ENCODE measurements around the gene ITPR1.

The ITPR1 gene

GRCh38 chr3:4641863-4642563 lies 148.9 kb downstream of the ITPR1 start:
- H3K9me3 ChIP-seq (ENCODE audit: insufficient read depth, low read depth, low read length) = no peaks in the 10 kb centered on the region
- no peak overlapping the region for H3K27ac ChIP-seq (ENCODE audit: low read depth, low read length)
- no peaks in the 10 kb centered on the region for H3K36me3 ChIP-seq (ENCODE audit: insufficient read depth, low read length)
- no peak overlapping the region for H3K9ac ChIP-seq (ENCODE audit: low read depth, low read length)
- H3K27me3 ChIP-seq (ENCODE audit: insufficient read depth, low read length) = no peaks in the 10 kb centered on the region
- H3K4me3 ChIP-seq (ENCODE audit: low read length) = no peak overlapping the region
- no peaks in the 10 kb centered on the region for H3K4me1 ChIP-seq (ENCODE audit: insufficient read depth, low read length)
- 95% methylated on average over 9 of the region's 9 CpGs for WGBS

- H3K9me3 ChIP-seq (ENCODE audit: insufficient read depth, low read depth, low read length) = no peaks in the 10 kb centered on the region
- H3K9ac ChIP-seq (ENCODE audit: low read depth, low read length) = no peak overlapping the region
- WGBS = 96% methylated on average over 8 of the region's 8 CpGs
- H3K27ac ChIP-seq (ENCODE audit: low read depth, low read length) = no peak overlapping the region
- no peaks in the 10 kb centered on the region for H3K27me3 ChIP-seq (ENCODE audit: insufficient read depth, low read length)
- H3K4me3 ChIP-seq (ENCODE audit: low read length) = no peak overlapping the region
- no peaks in the 10 kb centered on the region for H3K36me3 ChIP-seq (ENCODE audit: insufficient read depth, low read length)
- no peaks in the 10 kb centered on the region for H3K4me1 ChIP-seq (ENCODE audit: insufficient read depth, low read length)
These were observed 149.5 kb downstream of the ITPR1 start for GRCh38 chr3:4642611-4643010.

DNA sequence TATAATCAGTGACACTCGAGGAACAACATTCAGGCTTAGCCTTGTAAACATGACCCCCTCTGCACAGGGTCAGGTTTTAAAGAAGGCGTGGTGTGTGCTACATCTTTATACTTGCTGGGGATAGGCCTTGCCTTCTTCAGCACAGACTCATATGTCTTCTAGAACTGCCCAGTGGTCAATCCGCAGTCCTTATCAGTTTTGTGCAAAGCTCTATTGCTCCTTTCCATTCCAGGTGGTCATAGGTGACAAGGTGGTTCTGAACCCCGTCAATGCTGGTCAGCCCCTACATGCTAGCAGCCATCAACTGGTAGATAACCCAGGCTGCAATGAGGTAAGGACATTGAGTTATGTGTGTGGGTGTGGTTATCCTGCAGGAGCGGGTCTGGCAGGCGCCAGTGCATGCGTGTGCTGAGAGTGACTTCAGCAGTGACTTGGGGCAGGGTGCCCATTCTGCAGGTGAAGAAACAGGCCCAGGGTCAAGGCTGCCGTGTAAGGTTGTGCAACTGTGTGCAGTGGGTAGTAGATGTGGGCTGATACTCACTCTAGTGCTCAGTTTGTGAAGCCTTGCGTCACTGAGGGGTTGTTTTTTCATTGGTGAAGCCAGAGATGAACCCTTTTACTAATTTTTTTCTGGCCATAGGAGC lies 150.9 kb downstream of the ITPR1 start:
- 93% methylated on average over 9 of the region's 9 CpGs for WGBS

GRCh38 chr3:4644951-4645350 lies 151.8 kb downstream of the ITPR1 start:
- Histone ChIP-seq H3K9ac (ENCODE audit: low read depth, low read length) (no peak overlapping the region), H3K4me1 (ENCODE audit: insufficient read depth, low read length) (no peaks in the 10 kb centered on the region), H3K36me3 (ENCODE audit: insufficient read depth, low read length) (no peaks in the 10 kb centered on the region), H3K9me3 (ENCODE audit: insufficient read depth, low read depth, low read length) (no peaks in the 10 kb centered on the region), H3K27me3 (ENCODE audit: insufficient read depth, low read length) (no peaks in the 10 kb centered on the region), H3K27ac (ENCODE audit: low read depth, low read length) (no peak overlapping the region), H3K4me3 (ENCODE audit: low read length) (no peak overlapping the region)
- 95% methylated on average over 3 of the region's 3 CpGs for WGBS

More for the DNA sequence above, 150.9 kb downstream of the ITPR1 start:
- Histone ChIP-seq H3K27ac (ENCODE audit: low read depth, low read length) (no peak overlapping the region), H3K36me3 (ENCODE audit: insufficient read depth, low read length) (no peaks in the 10 kb centered on the region), H3K9ac (ENCODE audit: low read depth, low read length) (no peak overlapping the region), H3K9me3 (ENCODE audit: insufficient read depth, low read depth, low read length) (no peaks in the 10 kb centered on the region), H3K4me1 (ENCODE audit: insufficient read depth, low read length) (no peaks in the 10 kb centered on the region), H3K4me3 (ENCODE audit: low read length) (no peak overlapping the region), H3K27me3 (ENCODE audit: insufficient read depth, low read length) (no peaks in the 10 kb centered on the region)

DNA sequence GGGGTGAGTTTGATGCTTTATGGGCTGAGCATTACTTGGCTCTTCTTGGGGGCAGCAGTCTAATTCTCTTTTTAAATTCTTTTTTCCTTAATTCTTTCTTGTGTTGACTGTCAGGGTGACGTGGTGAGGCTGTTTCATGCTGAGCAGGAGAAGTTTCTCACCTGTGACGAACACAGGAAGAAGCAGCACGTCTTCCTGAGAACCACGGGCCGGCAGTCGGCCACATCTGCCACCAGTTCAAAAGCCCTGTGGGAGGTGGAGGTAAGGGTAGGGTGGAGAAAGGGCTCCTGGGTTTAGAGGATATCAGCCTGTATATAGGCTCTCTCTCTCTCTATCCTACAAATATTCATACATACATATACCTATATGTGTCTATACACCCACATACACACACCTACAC lies 152.3 kb downstream of the ITPR1 start:
- no peaks in the 10 kb centered on the region for H3K27me3 ChIP-seq (ENCODE audit: insufficient read depth, low read length)
- H3K9ac ChIP-seq (ENCODE audit: low read depth, low read length) = no peak overlapping the region
- H3K4me1 ChIP-seq (ENCODE audit: insufficient read depth, low read length) = no peaks in the 10 kb centered on the region
- no peak overlapping the region for H3K4me3 ChIP-seq (ENCODE audit: low read length)
- H3K36me3 ChIP-seq (ENCODE audit: insufficient read depth, low read length) = no peaks in the 10 kb centered on the region
- 90% methylated on average over 6 of the region's 6 CpGs for WGBS
- no peak overlapping the region for H3K27ac ChIP-seq (ENCODE audit: low read depth, low read length)
- H3K9me3 ChIP-seq (ENCODE audit: insufficient read depth, low read depth, low read length) = no peaks in the 10 kb centered on the region

- H3K4me3 ChIP-seq (ENCODE audit: low read length) = no peak overlapping the region
- no peaks in the 10 kb centered on the region for H3K4me1 ChIP-seq (ENCODE audit: insufficient read depth, low read length)
- H3K9me3 ChIP-seq (ENCODE audit: insufficient read depth, low read depth, low read length) = no peaks in the 10 kb centered on the region
- no peak overlapping the region for H3K27ac ChIP-seq (ENCODE audit: low read depth, low read length)
- H3K27me3 ChIP-seq (ENCODE audit: insufficient read depth, low read length) = no peaks in the 10 kb centered on the region
- H3K36me3 ChIP-seq (ENCODE audit: insufficient read depth, low read length) = no peaks in the 10 kb centered on the region
- WGBS = 98% methylated on average over 2 of the region's 2 CpGs
- no peak overlapping the region for H3K9ac ChIP-seq (ENCODE audit: low read depth, low read length)
These were observed 154.3 kb downstream of the ITPR1 start for GRCh38 chr3:4647411-4647810.

DNA sequence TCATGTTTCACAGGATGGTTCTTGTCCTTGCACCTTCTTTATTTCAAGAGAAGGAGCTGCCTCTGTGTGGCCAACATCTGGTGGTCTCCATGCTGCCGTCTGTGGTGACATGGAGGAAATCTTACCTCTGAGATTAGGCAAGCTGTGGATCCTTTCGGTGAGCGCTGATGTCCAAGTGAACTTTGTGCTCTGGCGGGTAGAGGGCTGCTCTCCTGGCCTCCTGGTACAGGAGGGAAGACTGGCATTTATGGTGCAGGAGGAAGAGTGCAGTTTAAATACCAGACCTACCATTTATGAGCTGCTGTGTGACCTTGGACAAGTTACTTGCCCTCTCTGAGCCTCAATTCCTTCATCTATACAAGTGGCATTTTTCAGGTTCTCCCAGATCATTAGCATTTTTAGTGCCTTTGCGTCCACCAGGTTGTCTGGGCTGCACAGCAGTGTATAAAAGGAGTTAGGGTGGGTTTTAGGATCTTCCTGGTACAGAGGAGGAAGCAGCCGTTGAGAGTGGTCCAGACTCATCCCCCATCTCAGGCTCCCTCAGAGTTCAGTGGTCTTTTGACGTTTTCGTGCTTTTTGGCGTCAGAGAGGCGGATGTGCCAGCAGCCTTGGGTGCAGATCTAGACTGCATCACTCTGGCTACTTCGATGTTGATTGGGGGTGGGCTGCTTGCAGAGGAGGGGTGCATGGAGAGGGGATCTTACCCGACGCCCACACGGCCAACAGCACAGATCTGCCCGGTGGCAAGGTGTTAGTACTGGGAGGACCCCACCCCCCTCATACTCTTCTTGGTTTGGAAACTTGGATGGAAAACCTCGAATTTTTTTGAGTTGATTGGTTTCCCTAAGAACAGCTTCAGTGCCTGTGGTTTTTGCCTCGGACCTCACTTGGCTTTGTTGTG lies 162.2 kb downstream of the ITPR1 start:
- Histone ChIP-seq H3K36me3 (ENCODE audit: insufficient read depth, low read length) (no peaks in the 10 kb centered on the region), H3K9me3 (ENCODE audit: insufficient read depth, low read depth, low read length) (no peaks in the 10 kb centered on the region), H3K4me3 (ENCODE audit: low read length) (no peak overlapping the region), H3K27ac (ENCODE audit: low read depth, low read length) (no peak overlapping the region), H3K4me1 (ENCODE audit: insufficient read depth, low read length) (peaks cover 5% of the 10 kb centered on the region; the same call in 1 of the 2 replicates), H3K9ac (ENCODE audit: low read depth, low read length) (no peak overlapping the region), H3K27me3 (ENCODE audit: insufficient read depth, low read length) (no peaks in the 10 kb centered on the region)
- WGBS = 83% methylated on average over 17 of the region's 17 CpGs

GRCh38 chr3:4656059-4656458 lies 162.9 kb downstream of the ITPR1 start:
- WGBS = 33% methylated on average over 6 of the region's 6 CpGs
- Histone ChIP-seq H3K4me3 (ENCODE audit: low read length) (no peak overlapping the region), H3K9ac (ENCODE audit: low read depth, low read length) (no peak overlapping the region), H3K27me3 (ENCODE audit: insufficient read depth, low read length) (no peaks in the 10 kb centered on the region), H3K36me3 (ENCODE audit: insufficient read depth, low read length) (no peaks in the 10 kb centered on the region), H3K9me3 (ENCODE audit: insufficient read depth, low read depth, low read length) (no peaks in the 10 kb centered on the region), H3K4me1 (ENCODE audit: insufficient read depth, low read length) (peaks cover 5% of the 10 kb centered on the region; the same call in 1 of the 2 replicates), H3K27ac (ENCODE audit: low read depth, low read length) (no peak overlapping the region)

GRCh38 chr3:4656626-4657328 lies 163.6 kb downstream of the ITPR1 start:
- H3K4me1 ChIP-seq (ENCODE audit: insufficient read depth, low read length) = peaks cover 5% of the 10 kb centered on the region; the same call in 1 of the 2 replicates
- H3K36me3 ChIP-seq (ENCODE audit: insufficient read depth, low read length) = no peaks in the 10 kb centered on the region
- H3K9ac ChIP-seq (ENCODE audit: low read depth, low read length) = no peak overlapping the region
- no peak overlapping the region for H3K4me3 ChIP-seq (ENCODE audit: low read length)
- H3K27ac ChIP-seq (ENCODE audit: low read depth, low read length) = no peak overlapping the region
- H3K27me3 ChIP-seq (ENCODE audit: insufficient read depth, low read length) = no peaks in the 10 kb centered on the region
- H3K9me3 ChIP-seq (ENCODE audit: insufficient read depth, low read depth, low read length) = no peaks in the 10 kb centered on the region
- 91% methylated on average over 13 of the region's 13 CpGs for WGBS

DNA sequence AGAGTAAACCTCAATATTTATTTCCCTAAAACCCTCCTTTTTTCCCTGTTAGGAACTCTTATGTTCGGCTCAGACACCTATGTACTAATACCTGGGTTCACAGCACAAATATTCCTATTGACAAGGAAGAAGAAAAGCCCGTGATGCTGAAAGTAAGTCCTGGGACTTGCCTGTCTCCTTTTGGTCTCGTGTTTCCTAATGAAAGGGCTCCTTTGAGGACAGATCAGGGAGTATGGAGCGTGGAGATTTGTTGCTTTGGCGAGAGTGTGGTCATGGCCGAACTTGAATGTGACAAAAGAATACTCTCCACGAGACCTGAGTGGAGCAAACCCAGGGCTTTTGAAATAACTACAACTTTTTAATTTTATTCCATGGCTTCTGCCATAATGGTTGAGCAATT lies 167.8 kb downstream of the ITPR1 start:
- Histone ChIP-seq H3K9me3 (ENCODE audit: insufficient read depth, low read depth, low read length) (no peaks in the 10 kb centered on the region), H3K4me3 (ENCODE audit: low read length) (no peak overlapping the region), H3K9ac (ENCODE audit: low read depth, low read length) (no peak overlapping the region), H3K4me1 (ENCODE audit: insufficient read depth, low read length) (peaks cover 5% of the 10 kb centered on the region; the same call in 1 of the 2 replicates), H3K27ac (ENCODE audit: low read depth, low read length) (no peak overlapping the region), H3K27me3 (ENCODE audit: insufficient read depth, low read length) (no peaks in the 10 kb centered on the region), H3K36me3 (ENCODE audit: insufficient read depth, low read length) (no peaks in the 10 kb centered on the region)
- WGBS = 95% methylated on average over 7 of the region's 7 CpGs

Measured in HUES64 (cell line).